Measurements from ENCODE around the gene LPP.

Gene LPP

DNA sequence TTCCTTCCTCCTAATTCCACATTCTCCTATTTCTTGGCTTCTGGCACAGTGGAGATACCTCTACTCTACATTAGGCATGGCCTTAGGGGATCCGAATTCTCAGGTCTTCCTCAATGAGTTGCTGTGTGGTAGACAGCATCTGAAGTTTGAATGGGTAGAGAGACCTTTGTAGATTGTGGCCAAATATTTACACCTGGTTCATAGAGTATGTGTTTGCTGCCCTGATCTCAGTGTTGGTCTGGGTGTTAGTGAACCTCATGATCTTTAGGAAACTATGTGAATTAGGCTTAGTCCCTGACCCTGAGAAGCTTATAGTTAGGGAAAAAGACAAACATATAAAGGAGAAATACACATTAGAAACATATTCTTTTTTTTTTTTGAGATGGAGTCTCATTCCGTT, 75.8 kb downstream of the LPP start:
- no peak for DNase-seq

DNA sequence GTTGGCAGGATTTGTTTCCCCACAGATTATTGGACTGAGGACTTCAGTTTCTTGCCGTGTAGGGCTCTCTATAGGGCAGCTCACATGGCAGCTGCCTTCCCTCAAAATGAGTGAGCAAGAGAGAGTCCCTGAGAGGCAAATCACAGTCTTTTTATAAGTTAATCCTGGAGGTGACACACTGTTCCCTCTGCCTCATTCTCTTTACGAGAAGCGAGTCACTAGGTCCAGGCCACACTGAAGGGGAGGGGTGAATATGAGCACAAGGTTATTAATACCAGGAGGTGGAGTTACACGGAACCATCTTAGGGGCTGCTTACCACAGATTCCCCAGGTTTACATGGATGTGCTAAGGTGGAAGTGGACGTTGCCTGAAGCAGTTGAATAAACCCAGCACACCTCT, 77.0 kb downstream of the LPP start:
- DNase-seq: no peak

DNA sequence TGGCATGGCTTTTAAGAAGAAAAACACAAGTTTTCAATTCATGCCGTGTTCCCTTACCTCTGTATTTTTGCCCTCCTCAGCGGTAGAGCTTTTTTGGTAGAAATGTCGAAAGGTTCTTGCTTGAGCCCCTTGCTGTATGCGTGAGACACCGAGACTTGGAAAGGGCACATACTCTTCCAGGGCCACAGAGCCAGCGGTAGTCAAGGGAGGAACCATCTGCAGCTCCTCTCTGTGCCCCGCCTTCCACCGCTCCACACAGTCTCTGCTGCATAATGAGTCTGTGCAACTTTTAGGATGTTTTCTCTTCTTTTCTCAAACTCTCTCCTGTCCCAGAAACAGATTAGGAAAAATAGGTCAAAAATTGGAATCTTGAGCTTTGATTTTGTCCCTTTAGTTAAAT, 77.5 kb downstream of the LPP start:
- no peak for DNase-seq

DNA sequence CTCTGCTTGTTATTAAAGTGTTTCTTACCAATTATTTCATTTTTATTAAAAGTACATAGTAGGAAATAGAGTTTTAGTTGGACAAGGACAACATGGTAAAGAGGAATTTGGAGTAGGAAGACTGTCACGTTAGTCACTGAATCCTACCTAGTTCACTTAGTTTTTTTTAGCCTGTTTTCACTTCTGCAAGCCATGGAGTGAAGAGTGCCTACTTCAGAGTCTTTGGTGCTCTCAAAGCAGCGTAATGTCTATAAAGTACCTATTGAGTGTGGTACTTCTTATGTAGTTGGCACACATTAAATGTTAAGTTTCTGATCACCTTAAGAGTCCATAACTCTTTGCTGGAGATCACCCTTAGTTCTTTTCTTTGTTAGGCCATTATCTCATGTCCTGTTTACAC, 78.7 kb downstream of the LPP start:
- DNase-seq: no peak

DNA sequence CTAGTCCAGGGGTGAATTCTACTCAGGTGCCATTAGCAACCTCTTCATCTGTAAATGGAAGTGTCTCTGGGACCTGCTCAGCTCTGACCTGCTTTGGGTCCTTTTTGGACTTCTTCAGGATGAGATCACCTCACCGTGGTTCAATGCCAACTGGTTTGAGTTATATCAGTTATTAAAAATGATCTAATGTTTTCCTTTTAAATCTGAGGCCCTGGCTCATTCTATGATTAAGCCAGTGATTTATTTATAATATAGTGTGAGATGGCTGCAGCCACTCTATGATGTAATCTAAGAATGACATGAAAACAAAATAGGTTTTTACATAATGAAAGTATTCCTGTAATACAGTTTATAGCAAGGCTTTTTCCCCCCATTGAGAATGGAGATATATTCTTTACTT, 79.4 kb downstream of the LPP start:
- no peak for DNase-seq

DNA sequence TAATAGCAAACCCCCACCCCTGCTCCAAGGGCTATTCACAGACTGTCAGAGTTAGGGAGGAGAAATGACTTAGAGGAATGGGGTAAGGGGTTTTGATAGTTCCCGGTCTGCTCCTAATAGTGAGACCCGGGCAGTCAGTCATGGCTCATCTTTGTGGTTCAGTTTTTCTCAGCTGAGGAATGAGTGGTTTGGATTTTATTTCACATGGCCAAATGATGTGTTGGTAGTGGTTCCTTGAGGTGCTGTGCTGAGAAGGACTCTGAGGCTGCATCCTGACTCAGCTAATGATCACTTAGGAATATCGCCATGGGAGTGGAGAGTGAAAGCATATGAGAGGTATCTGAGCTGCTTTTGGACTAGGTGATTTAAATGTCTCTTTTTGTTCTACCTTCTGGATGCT, 80.2 kb downstream of the LPP start:
- no peak for DNase-seq

DNA sequence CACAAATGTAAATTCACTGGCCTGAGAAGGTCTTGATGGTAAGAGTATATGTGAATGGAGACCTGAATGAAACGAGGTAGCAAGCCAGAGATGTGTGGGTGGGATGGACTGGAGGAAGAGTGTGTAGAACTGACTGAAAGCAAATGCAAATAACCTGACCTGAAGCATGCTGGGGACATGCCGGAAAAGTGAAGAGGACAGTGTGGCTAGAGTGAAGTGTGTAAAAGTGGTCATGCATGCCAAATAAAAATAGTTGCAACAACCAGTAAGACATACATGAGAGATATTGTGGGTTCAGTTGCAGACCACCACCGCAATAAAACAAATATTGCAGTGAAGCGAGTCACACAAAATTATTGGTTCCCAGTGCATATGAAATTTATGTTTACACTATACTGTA, 82.3 kb downstream of the LPP start:
- no peak for DNase-seq

DNA sequence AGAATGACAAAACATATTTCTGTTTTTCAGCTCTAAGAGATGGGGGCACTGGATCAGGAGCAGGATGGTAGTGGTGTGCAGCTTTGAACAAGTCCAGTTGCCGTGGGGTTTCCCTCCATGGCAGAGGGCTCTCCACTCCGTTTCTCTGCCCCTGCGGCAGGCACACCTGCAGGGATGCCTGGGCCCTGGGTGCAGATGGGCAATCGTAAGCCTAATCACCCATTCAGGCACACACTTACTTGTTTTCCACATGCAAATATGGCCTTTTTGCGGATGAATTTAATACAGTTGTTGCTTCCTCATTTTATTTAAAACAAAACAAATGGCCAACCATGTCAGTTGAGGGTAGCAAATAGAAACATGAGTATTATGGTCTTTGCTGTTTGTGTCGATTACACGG, 85.1 kb downstream of the LPP start:
- no peak for DNase-seq

DNA sequence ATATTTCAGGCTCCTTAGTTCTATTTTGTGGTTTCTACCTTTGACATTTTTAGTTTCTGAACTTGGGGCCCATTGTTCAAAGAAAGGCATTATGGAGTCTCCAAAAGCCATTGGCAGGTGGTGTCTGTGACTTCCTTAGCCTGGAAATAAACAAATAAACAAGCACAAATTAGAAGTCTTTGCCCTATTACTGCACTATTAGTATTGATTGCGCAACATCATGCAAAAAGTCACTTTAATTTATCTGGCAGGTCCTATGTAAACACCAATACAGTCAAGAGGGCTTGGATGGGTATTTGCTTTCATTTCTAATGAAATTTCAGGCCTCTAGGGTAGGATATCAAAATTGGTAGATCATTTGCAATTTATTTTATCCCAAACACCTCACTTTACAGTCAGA, 85.6 kb downstream of the LPP start:
- DNase-seq: no peak

DNA sequence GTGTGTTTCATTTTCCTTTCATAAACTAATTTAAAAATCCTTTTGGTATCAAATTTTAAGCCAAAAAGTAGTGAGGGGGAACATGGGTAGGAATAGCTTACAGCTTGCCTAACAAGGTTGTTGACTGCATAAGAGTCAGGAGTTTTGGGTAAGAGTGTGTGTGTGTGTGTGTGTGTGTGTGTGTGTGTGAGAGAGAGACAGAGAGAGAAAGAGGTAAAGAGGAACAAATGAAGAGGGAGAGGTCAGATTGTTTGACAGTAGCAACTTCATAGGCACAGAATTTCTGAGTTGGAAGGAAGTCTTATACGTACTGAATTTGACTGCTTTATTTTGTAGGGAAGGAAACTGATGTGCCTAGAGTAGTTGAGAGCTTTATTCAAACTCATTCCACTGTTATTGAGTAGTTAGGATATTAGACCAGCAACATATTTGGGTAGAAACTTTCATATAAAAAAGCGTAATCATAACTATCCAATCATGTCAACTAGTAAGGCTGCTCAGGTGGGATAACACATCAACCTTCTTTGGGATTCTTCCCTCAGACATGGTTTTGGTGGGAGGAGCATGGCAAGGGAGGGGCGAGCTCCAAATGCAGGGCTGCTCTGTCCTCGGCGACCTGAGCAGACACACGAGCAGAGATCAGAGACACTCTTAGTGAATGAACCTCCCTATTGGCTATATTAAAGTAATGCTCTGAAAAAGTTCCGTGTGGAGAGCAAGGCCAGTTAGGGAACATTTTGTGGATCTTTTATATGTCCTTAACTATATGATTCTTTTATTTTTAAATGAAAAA, 86.4 kb downstream of the LPP start:
- DNase-seq: no peak

DNA sequence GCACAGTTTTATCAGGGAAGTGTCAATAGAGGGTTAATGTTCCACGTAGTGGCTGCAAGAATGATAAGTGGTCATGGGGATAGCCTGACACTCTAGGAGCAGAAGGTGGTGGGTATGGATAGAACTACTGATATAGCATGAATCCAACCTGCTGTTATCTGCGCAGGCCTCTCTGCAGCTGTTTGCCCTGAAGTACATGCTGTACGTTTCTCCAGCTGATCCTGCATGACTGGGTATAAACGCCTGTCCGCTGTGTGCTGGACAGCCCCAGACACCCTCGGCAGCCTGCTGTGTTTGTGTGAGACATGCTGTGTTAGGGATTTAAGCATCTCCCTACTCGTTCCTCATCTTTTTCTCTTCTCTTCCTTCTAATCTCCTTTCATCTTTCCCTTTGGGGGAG, 87.1 kb downstream of the LPP start:
- no peak for DNase-seq

DNA sequence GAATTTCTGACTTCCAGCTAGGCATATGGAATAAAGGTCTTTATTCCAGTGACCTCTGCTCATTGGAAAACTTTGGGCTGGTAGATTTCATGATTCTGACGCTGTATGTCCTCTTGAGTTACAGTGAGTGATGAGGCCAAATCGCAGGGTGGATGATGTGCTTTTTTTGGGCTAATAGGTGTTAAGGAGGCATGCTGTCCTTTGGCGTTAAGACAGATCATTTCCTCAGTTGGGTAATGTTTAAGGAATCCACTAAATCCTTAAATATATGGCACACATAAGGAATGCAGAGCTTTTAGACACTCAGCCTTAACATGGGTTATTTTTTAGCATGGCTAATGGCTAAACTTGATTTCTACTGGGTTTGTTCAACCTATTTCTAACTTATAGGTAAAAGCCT, 87.9 kb downstream of the LPP start:
- no peak for DNase-seq

DNA sequence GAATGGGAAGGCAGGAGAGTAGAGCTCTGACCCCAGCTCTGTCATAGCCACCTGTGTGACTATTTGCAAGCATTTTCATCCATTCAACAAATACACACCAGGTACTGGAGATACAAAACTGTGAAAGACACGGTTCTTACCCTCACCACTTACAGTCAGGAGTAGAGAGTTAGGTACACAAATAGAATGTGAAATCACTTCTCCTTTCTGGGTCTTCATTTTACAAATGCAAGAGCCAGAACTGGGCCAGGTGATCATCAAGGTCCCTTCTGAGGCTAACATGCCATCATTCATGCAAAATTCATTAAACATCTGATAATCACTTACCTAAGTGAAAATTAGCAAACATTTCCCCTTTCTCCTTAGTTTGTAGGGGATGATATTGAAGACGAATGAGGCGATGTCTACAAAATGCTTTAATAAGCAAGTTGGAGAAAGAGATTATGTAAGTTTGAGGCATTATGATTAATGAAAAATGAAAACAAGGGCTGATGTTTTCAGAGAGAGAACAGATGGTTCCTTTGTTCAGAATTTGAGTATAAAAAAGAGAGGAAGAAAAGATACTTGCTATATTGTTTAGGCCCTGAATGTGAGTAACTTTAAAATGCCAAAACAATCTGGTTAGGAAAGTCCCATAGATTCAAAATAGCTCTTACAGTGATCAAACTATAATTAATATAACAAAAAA, 88.6 kb downstream of the LPP start:
- no peak for DNase-seq

DNA sequence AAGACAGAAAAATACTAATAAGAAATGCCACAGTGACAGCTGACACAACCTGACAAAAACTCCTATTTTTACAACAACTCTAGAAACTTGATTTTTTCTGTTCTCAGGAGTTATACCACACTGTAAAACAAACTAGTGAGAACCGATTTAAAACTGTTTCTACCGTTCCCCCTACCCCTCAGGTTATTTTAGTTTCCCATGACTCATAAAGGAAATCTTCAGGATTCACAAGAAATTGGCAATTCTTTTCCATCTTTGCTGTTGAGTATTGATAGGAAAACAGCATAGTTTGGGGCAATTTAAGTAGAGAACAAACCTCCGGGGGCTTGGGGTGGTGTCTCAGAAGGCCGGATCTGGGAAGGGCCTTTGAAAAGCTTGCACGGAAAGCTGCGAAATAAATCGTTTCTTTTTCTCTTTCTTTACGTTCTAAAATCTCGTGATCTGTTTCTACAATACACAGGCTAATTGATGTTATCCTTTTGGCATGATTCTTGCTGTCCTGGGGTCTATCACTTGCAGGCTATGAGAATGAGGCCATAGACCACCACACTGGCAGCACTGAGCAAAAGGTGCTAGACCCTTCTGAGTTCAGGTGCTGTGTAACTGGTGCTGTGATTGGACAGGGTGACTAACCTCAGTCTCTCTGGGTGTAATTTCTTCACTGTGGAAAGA, 89.3 kb downstream of the LPP start:
- no peak for DNase-seq

DNA sequence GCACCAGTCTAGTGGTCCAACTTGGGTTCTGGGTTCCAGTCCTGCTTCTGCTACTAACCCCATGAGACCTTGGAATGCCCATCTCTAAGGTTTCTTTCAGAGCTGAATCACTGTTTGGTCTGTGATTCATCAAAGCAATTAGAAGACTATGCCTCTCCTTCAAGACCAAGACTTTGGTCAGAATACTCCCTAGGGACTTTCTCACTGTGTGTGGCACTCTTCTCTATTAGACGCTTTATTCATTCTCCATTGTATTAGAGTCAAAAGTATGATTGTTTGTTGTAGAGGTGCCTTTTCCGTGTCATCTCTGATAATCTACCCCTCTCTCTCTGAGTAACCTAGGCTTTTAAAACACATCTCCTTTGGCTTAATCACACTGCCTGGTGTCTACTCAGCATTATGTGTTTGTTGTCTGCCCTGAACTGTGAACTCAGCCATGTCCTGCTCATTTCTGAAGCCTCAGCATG, 90.5 kb downstream of the LPP start:
- DNase-seq: no peak

DNA sequence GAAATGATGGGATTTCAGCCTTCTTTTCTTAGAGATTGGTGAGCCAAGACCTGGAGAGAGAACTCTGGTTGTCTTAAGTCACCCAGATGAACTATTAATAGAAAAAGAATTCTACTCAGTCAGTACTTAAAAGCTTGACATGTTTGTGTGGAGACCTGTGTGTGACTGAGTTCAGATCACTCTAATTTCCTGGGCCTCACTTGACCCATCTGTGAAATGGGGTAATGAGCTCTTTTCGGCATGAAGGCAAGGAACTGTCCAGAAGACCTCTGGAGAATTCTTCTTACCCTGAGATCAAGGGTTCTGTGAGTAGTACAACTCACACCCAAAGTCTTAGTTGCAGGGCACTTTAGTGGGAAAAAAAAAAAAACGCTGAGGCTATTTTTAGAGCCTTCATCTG, 92.9 kb downstream of the LPP start:
- DNase-seq: no peak

DNA sequence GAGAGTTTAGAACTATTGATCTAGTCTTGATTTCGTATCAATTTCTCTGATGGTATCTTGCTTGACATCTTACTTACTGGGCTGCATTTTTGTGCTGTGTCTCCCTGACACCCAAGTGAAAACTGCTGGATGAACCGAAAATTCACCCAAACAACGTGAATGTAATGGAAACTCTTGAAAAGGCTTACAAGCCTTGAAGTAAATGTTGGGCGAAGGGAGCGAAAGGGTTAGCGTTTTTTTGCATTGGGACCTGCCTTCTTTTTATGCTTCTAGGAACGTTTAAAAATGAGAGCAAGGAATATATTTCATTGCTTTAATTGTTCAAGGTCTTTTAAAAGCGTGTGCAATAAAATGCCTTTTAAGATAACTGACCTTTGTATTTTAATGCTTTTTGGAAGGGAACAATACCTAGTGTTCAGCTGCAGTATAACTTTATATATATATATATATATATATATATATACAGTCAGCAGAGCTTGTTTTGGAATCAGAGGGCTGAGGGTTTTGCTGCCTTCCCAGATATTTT, 94.1 kb downstream of the LPP start:
- no peak for DNase-seq

DNA sequence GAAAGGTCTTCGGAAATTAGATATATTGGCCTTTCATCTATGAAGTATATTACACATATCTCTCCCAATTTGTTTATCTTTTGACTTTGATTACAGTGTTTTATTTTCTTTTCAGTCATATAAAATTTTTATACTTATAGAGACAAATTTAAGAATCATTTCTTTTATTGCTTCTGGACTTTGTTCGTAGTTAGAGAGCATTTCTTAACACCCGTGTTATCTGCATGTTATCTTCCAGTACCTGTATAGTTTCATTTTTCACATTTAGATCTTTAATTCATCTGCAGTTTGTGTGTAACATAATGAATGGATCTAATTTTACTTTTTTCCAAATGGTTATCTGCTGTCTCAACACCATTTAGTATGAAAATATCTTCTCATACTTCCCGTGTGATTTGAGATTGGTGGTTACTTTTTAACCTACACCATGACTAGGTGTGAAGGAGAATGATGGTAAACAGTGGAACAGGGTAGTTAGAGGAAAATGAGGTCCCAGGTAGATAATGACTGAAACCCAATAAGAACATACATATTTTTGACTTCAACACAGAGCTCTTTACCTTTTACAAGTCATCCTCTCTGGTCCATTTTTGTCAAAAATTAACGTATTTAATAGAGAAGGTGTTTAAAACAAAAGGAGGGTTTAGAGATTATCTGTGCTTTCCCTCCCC, 99.3 kb downstream of the LPP start:
- DNase-seq: no peak

DNA sequence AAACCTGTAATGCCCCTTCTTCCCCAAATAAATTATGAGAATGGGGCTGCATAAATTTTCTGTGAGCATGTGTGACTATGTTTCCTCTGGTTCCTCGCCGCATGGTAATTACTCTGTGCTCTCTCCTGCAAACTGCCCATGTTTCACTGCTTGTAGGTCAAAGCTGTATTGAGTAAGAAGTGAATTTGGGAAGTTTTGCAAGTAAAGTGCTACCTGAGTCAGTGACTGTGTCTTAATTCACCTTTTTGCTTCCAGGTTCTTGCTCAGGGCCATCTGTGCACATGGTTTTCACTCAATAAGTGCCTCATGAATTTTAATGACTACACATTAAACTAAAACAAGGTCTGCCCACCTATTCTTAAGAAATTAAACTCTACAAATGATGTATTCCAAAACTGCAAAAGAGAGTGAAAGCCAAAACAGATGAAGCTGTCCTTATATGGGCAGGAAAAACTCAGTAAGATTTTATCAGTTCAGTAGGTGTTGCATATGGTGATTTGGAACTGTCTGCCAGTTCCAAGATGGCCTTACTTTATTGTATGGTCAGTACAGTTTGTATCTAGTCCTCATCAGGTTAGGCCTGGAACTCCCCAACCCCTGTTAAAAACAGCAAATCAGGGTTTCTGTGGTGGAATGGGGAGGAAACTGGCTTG, 100.0 kb downstream of the LPP start:
- no peak for DNase-seq

DNA sequence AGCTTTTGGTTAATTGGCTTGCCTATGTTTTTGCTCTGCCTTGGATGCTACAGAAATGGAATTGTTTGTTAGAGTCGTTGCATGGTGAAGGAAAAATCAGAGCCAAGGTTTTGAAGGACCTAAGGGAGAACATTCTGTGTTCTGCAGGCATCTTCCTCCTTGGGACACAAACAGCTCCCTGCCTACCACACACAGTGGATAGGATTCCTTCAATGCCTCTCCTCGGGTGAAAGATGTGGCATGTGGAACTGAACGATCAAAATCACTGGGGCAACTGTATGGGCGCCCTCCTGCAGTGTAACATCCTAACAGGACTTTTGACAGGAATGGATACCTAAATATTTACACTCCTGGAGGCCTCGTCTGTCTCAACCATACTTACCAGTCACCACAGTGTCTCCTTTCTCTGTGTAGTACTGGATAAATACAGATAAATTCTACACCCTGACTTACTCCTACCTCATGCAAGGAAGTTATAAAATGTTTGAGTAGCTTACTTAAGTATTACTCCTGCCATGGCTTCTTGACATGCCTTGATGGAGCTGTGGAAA, 100.6 kb downstream of the LPP start:
- DNase-seq: no peak

DNA sequence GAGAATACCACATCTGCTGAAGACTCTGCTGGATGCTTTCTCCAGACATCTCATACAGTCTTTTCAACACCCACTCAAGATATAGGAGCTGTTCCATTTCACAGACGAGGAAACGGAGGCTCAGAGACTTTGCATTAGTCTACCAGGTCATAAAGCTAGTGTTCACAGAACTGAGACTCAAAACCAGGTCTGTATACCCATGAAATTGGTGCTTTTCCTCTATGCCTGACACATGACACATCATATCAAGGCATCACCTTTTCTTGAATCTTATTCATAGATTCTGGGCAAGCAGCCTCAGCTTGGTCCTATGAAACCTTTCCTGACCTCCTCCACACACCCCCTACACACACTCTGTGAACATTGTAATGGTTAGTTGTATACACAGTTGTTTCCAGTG, 101.2 kb downstream of the LPP start:
- no peak for DNase-seq

DNA sequence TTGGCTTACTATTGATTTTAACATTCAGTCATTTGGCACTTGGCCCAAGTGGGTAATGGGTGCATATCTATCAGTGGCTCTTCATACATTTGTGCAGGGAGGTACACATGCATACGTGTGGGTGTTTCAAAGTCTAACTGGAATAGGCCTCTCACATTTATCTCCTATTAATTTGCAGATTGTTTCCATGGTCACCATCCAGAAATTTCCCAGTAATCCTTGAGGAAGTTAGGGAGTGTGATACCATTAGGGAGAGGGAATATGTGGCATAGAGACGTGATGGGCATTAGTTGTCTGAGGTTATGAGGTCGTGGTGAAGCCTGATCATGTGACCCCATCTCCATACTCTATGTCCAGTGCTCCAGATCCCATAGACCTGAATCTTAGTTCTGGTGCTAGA, 102.8 kb downstream of the LPP start:
- no peak for DNase-seq
